ENCODE data around the gene EPHA5.

EPHA5 gene

DNA sequence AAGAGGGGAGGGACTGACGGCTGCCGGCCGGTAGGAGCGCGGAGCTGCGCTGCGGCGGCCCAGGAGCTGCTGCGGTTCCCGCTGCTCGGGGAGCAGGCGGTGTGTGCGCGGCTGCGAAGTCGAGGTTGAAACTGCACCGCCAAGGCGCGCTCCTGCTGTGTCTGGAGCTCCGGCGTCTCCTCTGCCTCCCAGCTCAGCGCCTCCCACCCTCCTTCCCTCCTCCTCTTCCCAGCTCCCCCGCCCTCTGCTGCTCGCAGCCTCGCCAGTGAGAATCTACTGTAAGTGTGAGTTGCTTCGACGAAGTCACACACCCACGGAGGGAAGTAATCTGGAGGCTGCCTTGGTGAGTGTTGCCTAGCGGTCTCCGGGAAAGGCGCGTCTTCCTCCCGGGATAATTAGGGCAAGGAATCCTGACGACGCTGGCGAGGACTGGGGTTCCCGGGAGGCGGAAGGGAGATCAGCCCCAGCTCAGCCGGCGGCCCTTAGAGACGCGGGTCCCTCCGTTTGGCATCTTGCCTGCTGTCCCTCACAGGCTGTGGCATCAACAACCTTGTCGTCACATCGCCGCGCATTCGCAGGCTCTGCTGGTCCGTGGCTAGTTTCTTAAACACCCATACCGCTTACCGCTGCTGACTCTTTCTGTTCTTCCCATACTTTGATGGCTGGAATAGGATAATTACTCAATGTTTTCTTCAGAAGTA lies at the start of gene EPHA5:
EPHA5 (minus strand) TSS at position 159 of the 701 bp plus-strand sequence. CDS start 747 bp downstream, outside the sequence.
- H3K4me1 Mint-ChIP-seq (ENCODE audit: low read depth): no peaks in the 10 kb centered on the region
- H3K9me3 Mint-ChIP-seq: no peaks in the 10 kb centered on the region
- no peak within 1 kb of the TSS for H3K4me3 Mint-ChIP-seq
- H3K27me3 Mint-ChIP-seq: peaks cover 60% of the 10 kb centered on the region
- no peak within 1 kb of the TSS for H3K27ac Mint-ChIP-seq
- no peaks in the 10 kb centered on the region for H3K36me3 Mint-ChIP-seq (ENCODE audit: low read depth)

DNA sequence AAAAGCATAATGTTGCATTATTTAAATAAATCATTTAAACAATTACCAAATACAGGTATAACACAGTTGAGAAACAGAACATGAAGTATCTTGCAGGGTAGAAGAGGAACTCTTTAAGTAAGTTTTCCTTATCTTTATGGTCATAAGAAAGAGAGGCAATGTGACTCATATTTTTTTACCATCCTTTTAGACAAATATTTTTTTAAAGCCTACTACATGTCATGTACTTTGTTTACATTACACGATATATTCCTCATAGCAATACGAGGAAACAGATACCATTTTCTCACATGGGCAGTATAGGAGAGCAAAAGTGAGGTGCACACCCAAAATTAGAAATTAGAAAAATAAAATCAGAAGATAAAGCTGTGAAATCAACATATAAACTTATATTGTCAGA lies 49.3 kb upstream of the EPHA5 start:
- peaks cover 6% of the 10 kb centered on the region for H3K9me3 Mint-ChIP-seq
- no peak overlapping the region for H3K27ac Mint-ChIP-seq
- H3K4me3 Mint-ChIP-seq: no peak overlapping the region

DNA sequence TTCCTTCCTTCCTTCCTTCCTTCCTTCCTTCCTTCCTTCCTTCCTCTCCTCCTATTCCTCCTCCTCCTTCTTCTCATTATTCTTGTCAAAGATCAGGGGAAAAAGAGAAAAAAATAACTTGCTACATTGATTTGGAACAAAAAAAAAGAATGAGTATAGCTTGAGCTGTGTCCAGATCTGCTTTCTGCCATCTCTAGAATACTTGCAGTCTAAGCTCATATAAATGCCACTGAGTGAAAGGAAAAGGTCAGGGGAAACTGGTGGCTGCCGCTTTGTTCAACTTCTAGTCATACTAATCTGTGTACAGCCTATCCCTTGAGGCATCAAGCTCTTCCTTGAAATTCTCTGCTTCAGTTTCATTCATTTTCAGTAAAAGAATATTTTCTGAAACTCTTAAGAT lies 28.3 kb upstream of the EPHA5 start:
- Mint-ChIP-seq H3K9me3 (no peaks in the 10 kb centered on the region), H3K27ac (no peak overlapping the region), H3K27me3 (no peaks in the 10 kb centered on the region), H3K36me3 (ENCODE audit: low read depth) (no peaks in the 10 kb centered on the region), H3K4me3 (no peak overlapping the region), H3K4me1 (ENCODE audit: low read depth) (no peaks in the 10 kb centered on the region)

More for the DNA sequence above, 49.3 kb upstream of the EPHA5 start:
- H3K4me1 Mint-ChIP-seq (ENCODE audit: low read depth): no peaks in the 10 kb centered on the region
- H3K36me3 Mint-ChIP-seq (ENCODE audit: low read depth): no peaks in the 10 kb centered on the region
- H3K27me3 Mint-ChIP-seq: no peaks in the 10 kb centered on the region

DNA sequence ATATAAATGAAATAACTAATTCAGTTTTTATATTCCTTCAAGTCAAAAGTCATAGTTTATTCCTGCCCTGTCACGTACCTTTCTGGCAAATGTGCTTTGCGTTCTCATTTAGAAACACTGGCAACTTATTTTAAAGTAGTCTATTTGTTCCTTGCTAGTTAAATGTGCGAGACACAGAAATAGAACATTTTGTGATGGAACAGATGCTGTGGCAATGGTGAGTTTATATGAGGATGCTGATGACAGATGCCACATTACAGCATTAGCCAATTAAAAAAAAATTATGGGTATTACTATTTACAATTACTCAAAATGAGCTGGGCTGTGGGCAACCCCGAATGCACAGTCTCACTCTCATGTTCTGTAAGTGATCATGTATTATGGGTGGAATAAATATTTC lies 26.1 kb upstream of the EPHA5 start:
- Mint-ChIP-seq H3K27me3 (no peaks in the 10 kb centered on the region), H3K27ac (no peak overlapping the region), H3K4me1 (ENCODE audit: low read depth) (no peaks in the 10 kb centered on the region), H3K36me3 (ENCODE audit: low read depth) (no peaks in the 10 kb centered on the region), H3K9me3 (no peaks in the 10 kb centered on the region), H3K4me3 (no peak overlapping the region)

DNA sequence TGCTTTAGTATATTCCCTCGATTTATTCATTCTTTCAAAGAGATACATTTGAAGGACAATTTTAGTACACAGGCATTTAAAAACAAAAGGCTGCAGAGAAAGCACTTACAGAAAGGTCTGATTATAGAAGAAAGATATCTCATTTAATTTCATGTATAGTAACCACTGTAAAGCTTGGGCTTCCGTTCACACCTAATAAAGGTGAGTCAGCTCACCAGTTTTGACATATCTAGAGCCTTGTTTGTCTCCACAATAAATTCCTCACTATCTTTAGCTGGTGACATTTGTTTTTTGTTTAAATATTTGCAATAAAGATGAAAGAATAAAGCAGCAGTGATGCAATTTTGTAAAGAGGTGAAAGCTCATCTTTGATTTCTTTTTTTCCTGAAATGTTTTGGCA lies 1.1 kb upstream of the EPHA5 start:
- Mint-ChIP-seq H3K27me3 (peaks cover 60% of the 10 kb centered on the region), H3K4me1 (ENCODE audit: low read depth) (no peaks in the 10 kb centered on the region), H3K27ac (no peak overlapping the region), H3K9me3 (no peaks in the 10 kb centered on the region), H3K4me3 (no peak overlapping the region), H3K36me3 (ENCODE audit: low read depth) (no peaks in the 10 kb centered on the region)

DNA sequence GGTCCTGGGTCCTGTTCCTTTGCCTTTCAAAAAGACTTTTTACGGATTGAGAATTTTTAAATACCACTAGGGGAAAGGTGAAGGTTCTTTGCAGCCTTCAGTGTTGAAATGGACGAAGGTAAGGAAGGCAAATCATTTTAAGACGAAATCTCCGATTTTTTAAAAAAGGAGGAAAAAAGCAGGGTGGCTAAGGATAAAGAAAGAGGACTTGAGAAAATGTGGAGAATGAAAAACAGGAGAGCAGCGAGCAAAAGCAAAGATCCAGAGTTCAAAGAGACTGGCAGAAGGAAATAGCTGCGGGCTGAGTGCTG lies 314 bp downstream of the EPHA5 start:
- Mint-ChIP-seq H3K4me3 (no peak overlapping the region), H3K27ac (no peak overlapping the region)

DNA sequence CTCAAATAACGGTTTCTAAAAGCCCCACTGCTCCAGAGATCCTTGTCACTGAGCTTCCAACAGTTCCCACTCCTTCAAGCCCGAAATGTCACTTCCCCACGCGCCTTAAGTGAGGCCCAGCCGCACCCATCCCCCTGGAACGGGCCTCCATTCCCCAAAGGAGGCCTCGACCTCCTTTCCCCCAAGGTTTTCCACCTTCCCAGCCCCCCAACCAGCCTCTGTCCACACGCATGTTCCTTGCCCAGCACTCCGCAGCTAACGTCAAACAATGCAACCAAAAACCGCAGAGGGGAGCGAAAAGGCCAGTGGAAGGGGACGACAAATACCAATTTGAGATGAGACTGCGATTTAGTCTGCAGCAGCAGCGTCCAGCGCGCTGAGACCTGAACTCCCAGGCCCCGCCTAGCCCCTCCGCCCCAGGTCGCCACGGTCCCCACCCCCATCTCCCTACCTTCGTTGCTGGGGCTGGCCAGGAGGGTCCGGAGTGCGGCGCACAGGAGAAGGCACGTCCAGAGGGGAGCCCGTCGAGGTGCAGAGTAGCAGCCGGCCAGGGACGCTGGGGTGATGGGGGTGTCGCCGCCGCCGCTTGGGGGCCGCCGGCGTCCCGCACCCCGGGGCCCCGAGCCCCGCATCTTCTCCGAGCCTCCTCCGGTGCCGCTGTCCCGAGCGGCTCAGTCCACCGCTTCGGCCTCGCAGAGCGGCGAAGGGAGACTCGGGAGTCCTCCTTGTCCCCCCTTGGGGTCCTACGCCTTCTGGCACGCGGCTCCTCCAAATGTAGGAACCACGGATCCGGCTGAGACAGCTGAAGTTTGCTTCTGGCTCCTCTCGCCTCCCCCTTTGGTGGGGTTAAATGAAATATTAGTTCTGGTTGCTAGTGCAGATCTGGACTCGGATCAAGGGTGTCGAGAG lies 924 bp downstream of the EPHA5 start:
- H3K27ac Mint-ChIP-seq: no peak overlapping the region
- no peaks in the 10 kb centered on the region for H3K36me3 Mint-ChIP-seq (ENCODE audit: low read depth)
- no peaks in the 10 kb centered on the region for H3K4me1 Mint-ChIP-seq (ENCODE audit: low read depth)
- H3K27me3 Mint-ChIP-seq: peaks cover 60% of the 10 kb centered on the region
- no peaks in the 10 kb centered on the region for H3K9me3 Mint-ChIP-seq
- H3K4me3 Mint-ChIP-seq: no peak overlapping the region

More for the DNA sequence above, 314 bp downstream of the EPHA5 start:
- peaks cover 60% of the 10 kb centered on the region for H3K27me3 Mint-ChIP-seq
- no peaks in the 10 kb centered on the region for H3K36me3 Mint-ChIP-seq (ENCODE audit: low read depth)
- no peaks in the 10 kb centered on the region for H3K4me1 Mint-ChIP-seq (ENCODE audit: low read depth)
- no peaks in the 10 kb centered on the region for H3K9me3 Mint-ChIP-seq

DNA sequence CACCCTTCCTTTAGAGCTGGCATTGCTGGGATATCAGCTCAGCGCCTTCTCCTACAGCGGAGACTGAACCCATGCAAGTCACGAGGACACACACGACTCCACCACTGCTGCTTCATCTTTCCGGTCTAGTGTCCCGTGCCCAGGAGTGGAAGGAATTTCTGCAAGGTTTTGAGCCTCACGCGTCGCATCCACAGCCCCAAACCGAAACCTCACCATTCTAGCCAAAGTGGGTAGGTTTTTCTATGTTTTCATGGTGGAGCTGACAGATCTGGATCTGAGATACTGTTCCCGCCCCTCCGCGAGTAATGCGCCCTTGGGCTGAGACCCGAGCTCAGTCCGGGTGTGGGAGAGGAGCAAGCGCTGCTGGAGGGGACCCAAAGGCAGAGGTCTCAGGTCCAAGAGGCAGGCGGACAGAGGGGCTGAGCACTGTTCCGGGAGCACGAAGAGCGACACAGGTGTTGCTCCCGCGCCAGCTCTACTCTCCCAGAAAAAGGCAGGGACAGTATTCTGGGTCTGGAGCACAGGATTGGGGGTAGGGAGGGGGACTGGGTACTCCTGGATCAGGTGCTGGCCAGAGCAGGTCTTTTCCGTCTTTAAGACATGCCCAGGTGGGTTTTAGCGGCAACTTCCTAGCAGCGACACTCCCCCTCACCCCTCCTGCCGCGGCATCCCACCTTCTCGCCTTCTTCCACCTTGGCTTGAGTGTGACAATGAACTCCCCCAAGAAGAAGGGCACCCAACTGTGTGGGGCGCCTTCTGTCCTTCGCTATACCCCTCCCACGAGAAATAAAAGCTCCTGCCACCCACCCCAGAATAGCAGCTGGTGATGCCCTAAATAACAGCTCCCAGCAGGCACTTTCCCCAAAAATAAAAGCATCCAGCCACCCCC lies 1.8 kb downstream of the EPHA5 start:
- no peaks in the 10 kb centered on the region for H3K36me3 Mint-ChIP-seq (ENCODE audit: low read depth)
- no peaks in the 10 kb centered on the region for H3K4me1 Mint-ChIP-seq (ENCODE audit: low read depth)
- H3K9me3 Mint-ChIP-seq: no peaks in the 10 kb centered on the region
- H3K27ac Mint-ChIP-seq: no peak overlapping the region
- peaks cover 58% of the 10 kb centered on the region for H3K27me3 Mint-ChIP-seq
- H3K4me3 Mint-ChIP-seq: no peak overlapping the region

DNA sequence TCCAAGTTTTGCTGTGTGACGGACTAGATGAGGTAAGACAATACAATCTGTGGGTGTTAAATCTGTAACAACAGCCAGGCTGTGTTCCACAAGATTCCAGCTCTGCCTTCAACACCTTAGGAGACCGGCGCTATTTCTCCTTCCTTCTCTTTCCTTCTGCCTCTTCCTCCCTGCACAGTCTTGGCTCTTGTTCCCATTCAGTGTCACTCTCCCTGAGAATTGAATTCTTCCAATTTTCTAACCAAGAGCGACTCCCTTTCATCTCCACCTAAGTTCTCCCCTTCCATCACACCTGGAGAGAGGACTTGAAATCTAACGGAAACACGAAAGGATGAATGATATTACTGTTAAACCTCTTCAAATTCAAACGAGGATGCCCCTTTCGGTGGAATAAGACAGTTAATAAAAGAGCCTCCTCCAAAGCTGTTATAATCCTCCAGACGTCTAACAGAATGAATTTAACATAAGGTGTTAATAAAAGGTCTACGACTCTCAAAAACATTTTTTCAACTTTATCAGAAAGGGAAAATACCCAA lies 2.7 kb downstream of the EPHA5 start:
- H3K36me3 Mint-ChIP-seq (ENCODE audit: low read depth): no peaks in the 10 kb centered on the region
- peaks cover 53% of the 10 kb centered on the region for H3K27me3 Mint-ChIP-seq
- no peaks in the 10 kb centered on the region for H3K4me1 Mint-ChIP-seq (ENCODE audit: low read depth)
- no peaks in the 10 kb centered on the region for H3K9me3 Mint-ChIP-seq
- no peak overlapping the region for H3K27ac Mint-ChIP-seq
- no peak overlapping the region for H3K4me3 Mint-ChIP-seq

DNA sequence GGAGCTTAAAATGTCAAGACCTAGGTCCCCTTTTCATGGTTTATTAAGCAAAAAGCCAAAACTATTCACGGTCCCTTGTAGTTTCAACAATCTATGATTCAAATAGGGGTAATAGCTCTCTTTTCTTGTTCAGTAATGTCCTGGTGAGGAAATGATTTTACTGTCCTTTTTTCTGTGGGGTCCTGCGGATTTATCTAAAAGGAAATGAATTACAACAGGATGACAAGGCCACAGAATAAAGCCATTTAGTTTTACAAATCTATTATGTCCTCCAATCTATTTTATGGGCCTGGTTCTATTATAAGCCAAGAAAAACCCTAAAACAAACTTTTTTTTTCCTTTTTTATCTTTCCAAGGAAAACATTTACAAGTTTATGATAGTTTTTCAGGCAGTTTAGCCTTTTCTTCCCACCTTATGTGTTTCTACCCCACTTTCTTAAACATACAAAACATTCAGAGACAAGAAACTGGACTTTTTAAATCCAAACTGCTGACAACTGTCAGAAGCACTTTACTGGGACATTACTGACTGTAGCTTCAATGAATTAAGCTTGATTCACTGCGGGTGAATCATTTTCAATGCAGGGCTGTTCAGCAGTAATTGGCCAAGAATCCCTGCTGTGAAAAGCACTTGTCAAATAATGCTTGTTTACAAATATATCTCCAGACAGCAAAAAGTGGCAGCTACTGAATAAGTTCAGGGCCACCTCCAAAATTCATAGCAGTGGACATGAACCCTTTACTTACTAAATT lies 4.3 kb downstream of the EPHA5 start:
- Mint-ChIP-seq H3K9me3 (no peaks in the 10 kb centered on the region), H3K27me3 (peaks cover 38% of the 10 kb centered on the region), H3K36me3 (ENCODE audit: low read depth) (no peaks in the 10 kb centered on the region), H3K4me3 (no peak overlapping the region), H3K4me1 (ENCODE audit: low read depth) (no peaks in the 10 kb centered on the region), H3K27ac (no peak overlapping the region)

DNA sequence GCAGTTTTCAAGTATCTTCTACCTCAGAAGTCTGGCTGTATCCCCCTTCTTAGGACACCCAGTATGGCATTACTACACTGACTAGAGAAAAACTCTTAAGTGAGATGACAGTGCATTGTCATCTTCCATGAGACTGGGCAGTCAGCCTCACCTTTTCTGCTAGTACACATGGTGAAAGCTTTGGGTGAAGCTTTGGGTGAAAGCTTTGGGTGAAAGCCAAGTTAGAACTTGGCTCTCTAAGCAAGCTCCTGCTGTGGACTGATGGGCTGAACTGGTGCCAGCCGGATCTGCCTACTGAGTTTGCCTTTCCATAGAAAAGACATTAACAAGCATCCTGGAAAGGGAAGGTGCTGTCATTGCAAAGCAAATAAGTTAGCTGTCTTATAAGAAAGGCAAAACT lies 8.8 kb downstream of the EPHA5 start:
- H3K4me3 Mint-ChIP-seq: no peak overlapping the region
- no peak overlapping the region for H3K27ac Mint-ChIP-seq
- no peaks in the 10 kb centered on the region for H3K27me3 Mint-ChIP-seq
- H3K9me3 Mint-ChIP-seq: no peaks in the 10 kb centered on the region
- H3K36me3 Mint-ChIP-seq (ENCODE audit: low read depth): no peaks in the 10 kb centered on the region
- H3K4me1 Mint-ChIP-seq (ENCODE audit: low read depth): no peaks in the 10 kb centered on the region

DNA sequence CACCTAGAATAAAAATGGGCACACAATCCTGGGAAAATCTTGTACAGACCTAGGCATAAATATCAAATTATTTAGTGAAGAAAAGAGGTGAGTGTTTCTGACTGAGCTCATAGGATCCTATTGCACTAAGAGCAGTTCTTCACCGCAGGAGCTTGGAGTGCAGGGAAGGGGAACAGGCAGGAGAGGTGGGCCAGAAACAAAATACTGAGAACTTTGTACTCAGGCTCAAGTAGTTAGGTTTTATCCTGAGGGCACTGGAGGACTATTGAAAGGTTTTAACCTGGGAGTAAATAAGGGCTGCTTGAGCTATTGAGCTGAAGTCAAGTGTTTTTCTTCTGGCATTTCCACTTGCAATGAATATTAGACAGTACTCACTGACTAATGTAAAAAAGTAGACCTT lies 12.2 kb downstream of the EPHA5 start:
- Mint-ChIP-seq H3K4me3 (no peak overlapping the region), H3K27ac (no peak overlapping the region), H3K27me3 (no peaks in the 10 kb centered on the region), H3K36me3 (ENCODE audit: low read depth) (no peaks in the 10 kb centered on the region), H3K9me3 (no peaks in the 10 kb centered on the region), H3K4me1 (ENCODE audit: low read depth) (no peaks in the 10 kb centered on the region)

DNA sequence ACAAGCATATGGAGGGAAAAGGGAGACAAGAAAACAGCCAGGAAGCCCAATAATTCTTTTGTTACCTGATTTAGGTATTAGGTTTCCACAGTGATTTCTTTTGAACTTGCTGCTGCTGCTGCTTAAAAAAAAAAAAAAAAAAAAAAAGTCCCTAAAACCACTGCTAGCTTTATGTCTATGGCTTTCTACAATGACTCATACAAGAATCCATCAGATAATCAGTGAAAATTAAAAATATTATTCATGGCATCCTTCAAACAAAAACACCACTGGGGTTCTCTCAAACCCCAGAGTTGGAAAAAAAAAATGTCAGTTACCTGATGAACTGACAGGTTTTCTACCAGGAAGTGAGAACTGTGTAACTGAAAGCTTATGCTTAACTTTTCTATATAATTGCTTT lies 14.3 kb downstream of the EPHA5 start:
- Mint-ChIP-seq H3K36me3 (ENCODE audit: low read depth) (no peaks in the 10 kb centered on the region), H3K27me3 (no peaks in the 10 kb centered on the region), H3K4me1 (ENCODE audit: low read depth) (no peaks in the 10 kb centered on the region), H3K4me3 (no peak overlapping the region), H3K27ac (no peak overlapping the region), H3K9me3 (no peaks in the 10 kb centered on the region)

DNA sequence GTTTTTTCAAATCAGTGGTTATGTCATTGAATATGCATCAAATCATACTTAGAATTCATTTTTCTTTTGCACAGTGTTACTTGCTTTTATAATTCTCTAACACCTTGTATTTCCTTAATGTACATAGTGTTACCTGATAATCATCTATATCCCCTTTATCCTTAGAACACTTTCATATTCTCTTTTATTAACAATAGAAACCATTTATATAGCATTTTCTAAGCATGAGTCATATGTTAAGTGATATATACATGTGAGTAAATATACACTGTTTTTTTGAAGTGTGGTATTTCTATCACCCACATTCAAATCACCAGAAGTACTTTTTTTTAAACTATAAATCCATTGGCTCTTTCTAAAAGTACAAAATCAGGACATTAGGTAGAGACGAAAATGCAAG lies 15.3 kb downstream of the EPHA5 start:
- no peak overlapping the region for H3K4me3 Mint-ChIP-seq
- H3K4me1 Mint-ChIP-seq (ENCODE audit: low read depth): no peaks in the 10 kb centered on the region
- H3K9me3 Mint-ChIP-seq: no peaks in the 10 kb centered on the region
- H3K27ac Mint-ChIP-seq: no peak overlapping the region
- no peaks in the 10 kb centered on the region for H3K27me3 Mint-ChIP-seq
- H3K36me3 Mint-ChIP-seq (ENCODE audit: low read depth): no peaks in the 10 kb centered on the region

Measured in stimulated activated naive CD8-positive, alpha-beta T cell treated with anti-CD3 and anti-CD28 coated beads, Interleukin-15, Interleukin-2, amounts not matched to agents 100 ng/mL and 50 ng/mL, for 24 hours (primary cell).